ENCODE measurements around the gene NEURL4. TPM values are rescaled to one million over a fixed set of nuclear protein-coding genes. Genes with fewer than 3 reads are reported as not detected.
"Not testable (repeated sequence)": the region's sequence is repeated elsewhere in the genome, so short reads cannot be mapped to it uniquely, and the experiment has no call there.

The NEURL4 gene
- total RNA-seq, 1 experiment from 2014 or later: 18.7 TPM

DNA sequence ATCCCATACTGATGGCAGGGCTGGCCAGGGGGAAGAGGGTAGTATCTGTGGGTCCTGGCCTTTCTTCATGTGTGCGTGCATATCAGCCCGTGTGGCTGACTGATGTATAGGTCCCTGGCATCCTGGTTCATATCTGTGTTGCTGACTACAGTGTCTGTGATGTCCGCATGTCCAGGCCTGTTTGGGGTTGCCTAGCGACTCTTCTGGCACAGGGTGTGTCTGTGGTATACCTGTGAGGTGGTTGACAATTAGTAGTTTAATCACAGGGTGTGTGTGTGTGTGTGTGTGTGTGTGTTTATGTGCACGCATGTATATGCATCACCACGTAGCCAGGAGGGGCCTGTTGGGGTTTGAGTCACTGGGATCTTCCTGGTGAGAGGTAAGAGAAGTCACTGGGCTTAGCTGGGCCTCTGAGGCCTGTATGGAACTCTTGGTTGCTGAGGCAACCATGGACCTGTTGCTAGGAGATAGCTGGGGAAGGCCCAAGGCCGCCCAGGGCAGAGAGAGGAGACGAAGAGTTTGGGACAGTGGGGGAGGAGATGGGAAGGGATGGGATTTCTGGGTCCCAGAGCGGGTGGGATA lies 25.2 kb upstream of the NEURL4 start:
- peaks cover 12% of the 10 kb centered on the region; the same call in 1 of the 2 replicates for H3K4me1 ChIP-seq
- H3K9me3 ChIP-seq (replicated peaks): no peaks in the 10 kb centered on the region
- H3K36me3 ChIP-seq: no peaks in the 10 kb centered on the region
- no peak for DNase-seq
- H3K4me3 ChIP-seq: no peak overlapping the region
- H3K27ac ChIP-seq: no peak overlapping the region
- no peaks in the 10 kb centered on the region for H3K27me3 ChIP-seq

DNA sequence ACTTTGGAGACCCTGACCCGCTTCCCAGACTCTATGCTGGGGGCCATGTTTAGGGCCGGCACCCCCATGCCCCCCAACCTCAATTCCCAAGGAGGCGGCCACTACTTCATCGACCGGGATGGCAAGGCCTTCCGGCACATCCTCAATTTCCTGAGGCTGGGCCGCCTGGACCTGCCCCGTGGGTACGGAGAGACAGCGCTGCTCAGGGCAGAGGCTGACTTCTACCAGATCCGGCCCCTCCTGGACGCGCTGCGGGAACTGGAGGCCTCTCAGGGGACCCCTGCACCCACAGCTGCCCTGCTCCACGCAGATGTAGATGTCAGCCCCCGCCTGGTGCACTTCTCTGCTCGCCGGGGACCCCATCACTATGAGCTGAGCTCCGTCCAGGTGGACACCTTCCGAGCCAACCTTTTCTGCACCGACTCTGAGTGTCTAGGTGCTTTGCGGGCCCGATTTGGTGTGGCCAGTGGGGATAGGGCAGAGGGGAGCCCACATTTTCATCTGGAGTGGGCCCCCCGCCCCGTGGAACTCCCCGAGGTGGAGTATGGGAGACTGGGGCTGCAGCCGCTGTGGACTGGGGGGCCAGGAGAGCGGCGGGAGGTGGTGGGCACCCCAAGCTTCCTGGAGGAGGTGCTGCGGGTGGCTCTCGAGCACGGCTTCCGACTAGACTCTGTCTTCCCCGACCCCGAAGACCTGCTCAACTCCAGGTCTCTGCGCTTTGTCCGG lies 23.9 kb upstream of the NEURL4 start:
- peak overlapping the region; percentile 62; the same call in 1 of the 2 replicates for H3K4me3 ChIP-seq
- no peak overlapping the region for H3K27ac ChIP-seq
- no peaks in the 10 kb centered on the region for H3K36me3 ChIP-seq
- H3K9me3 ChIP-seq (replicated peaks): no peaks in the 10 kb centered on the region
- peaks cover 12% of the 10 kb centered on the region; the same call in 1 of the 2 replicates for H3K4me1 ChIP-seq
- no peak for DNase-seq
- no peaks in the 10 kb centered on the region for H3K27me3 ChIP-seq

DNA sequence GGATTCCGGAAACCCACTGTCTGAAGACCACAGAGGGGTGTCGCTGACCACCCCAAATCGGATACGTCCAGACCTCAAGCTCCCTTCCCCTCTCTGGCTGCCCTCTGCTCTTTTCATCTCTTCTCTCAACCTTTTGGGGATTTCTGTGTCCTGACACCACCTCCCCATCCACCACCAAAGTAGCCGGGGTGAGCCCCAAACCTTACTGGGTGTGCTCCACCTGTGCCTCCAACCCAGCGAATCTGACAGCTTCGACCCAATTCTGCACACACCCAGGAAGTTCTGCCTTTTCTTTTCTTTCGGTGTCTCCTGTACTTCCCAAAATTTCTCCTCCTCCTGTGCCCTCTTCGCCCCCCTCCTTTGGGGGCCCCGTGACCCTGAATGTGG lies 23.4 kb upstream of the NEURL4 start:
- H3K4me1 ChIP-seq: peaks cover 12% of the 10 kb centered on the region; the same call in 1 of the 2 replicates
- no peaks in the 10 kb centered on the region for H3K27me3 ChIP-seq
- H3K4me3 ChIP-seq: peak overlapping the region; percentile 62
- DNase-seq: no peak
- H3K36me3 ChIP-seq: no peaks in the 10 kb centered on the region
- H3K9me3 ChIP-seq (replicated peaks): no peaks in the 10 kb centered on the region
- peak overlapping the region; percentile 68; the same call in 1 of the 2 replicates for H3K27ac ChIP-seq

GRCh38 chr17:7351665-7352502 lies 22.7 kb upstream of the NEURL4 start, which contains the start of gene KCTD11:
TSS of gene KCTD11 (plus strand) at chr17:7352162.
- Histone ChIP-seq H3K36me3 (no peaks in the 10 kb centered on the region), H3K27ac (peak within 1 kb of the TSS; percentile 68), H3K4me3 (peak within 1 kb of the TSS; percentile 62), H3K27me3 (no peaks in the 10 kb centered on the region), H3K9me3 (replicated peaks) (no peaks in the 10 kb centered on the region), H3K4me1 (peaks cover 12% of the 10 kb centered on the region; the same call in 1 of the 2 replicates)
- peak; percentile 80 to 81 for DNase-seq

DNA sequence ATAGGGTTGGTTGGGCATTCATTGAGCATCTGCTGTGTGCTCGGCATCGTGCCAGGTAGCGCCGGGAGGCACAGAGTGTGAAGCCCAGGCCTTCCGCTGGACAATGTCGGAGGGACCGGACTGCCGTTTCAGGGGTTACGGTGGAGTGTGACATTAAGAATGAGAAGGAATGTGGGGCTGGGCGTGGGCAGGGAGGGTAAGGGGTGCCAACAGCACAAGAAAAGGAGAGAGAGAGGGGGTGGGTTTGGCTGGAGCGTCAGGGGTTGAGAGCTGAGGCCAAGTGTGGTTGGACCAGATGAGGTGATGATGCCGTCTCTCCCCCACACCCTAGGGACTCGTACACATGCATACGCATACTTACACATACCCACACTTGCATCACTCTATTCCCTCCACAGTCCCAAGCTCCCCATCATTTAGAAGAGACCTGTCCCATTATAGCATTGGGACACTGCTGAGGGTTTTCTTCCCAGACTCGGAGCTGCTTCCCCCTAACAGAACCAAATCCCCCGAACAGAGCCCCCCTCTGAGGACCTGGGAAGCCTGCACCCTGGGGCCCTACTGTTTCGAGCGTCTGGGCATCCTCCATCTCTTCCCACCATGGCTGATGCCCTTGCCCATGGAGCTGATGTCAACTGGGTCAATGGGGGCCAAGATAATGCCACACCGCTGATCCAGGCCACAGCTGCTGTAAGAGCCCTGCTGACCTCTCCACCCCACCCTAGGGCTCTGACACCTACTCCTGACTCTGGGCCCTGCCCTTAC lies 19.5 kb upstream of the NEURL4 start:
- DNase-seq: no peak
- Histone ChIP-seq H3K4me3 (no peak overlapping the region), H3K36me3 (no peaks in the 10 kb centered on the region), H3K27me3 (no peaks in the 10 kb centered on the region), H3K4me1 (peaks cover 12% of the 10 kb centered on the region; the same call in 1 of the 2 replicates), H3K9me3 (replicated peaks) (no peaks in the 10 kb centered on the region), H3K27ac (no peak overlapping the region)

DNA sequence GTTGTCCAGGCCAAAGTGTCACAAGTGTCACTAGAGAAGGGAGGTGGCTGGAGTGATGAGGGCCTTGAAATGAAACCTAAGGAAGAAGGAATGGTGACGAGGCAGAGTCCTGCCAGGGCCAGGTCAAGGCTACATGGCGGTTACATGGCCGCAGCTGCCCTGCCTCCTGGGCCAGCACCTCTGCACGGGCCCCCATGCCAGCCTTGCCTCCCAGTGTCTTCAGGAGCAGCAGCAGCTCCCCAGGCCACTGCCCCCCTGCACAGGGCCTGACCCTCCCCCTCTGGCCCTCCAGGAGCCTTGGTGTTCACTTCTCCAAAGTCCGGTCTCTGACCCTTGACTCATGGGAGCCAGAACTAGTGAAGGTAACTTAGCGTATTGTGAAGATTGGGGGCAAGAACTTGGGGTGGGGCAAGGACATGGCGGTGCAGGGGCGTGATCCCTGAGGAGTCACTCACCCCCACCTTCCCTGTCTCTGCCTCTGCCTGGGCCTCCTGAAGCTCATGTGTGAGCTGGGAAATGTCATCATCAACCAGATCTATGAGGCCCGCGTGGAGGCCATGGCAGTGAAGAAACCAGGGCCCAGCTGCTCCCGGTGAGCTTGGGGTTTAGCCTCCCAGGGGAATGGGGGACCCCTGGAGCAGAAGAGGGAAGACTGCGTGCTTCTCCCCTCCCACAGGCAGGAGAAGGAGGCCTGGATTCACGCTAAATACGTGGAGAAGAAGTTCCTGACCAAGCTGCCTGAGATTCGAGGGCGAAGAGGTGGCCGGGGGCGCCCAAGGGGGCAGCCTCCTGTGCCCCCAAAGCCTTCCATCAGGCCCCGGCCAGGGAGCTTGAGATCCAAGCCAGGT lies 18.7 kb upstream of the NEURL4 start:
- Histone ChIP-seq H3K4me1 (peaks cover 11% of the 10 kb centered on the region; the same call in 1 of the 2 replicates), H3K27ac (no peak overlapping the region), H3K36me3 (no peaks in the 10 kb centered on the region), H3K4me3 (no peak overlapping the region), H3K27me3 (no peaks in the 10 kb centered on the region), H3K9me3 (replicated peaks) (no peaks in the 10 kb centered on the region)
- DNase-seq: no peak

- no peak for DNase-seq
- no peaks in the 10 kb centered on the region for H3K27me3 ChIP-seq
- peaks cover 6% of the 10 kb centered on the region; the same call in 1 of the 2 replicates for H3K4me1 ChIP-seq
- H3K9me3 ChIP-seq (replicated peaks): no peaks in the 10 kb centered on the region
- H3K36me3 ChIP-seq: no peaks in the 10 kb centered on the region
- H3K4me3 ChIP-seq: no peak overlapping the region
- no peak overlapping the region for H3K27ac ChIP-seq
Measured at GRCh38 chr17:7346761-7347614, 17.9 kb upstream of the NEURL4 start.

- H3K4me1 ChIP-seq: no peaks in the 10 kb centered on the region
- H3K27ac ChIP-seq: no peak overlapping the region
- H3K27me3 ChIP-seq: no peaks in the 10 kb centered on the region
- no peak overlapping the region for H3K4me3 ChIP-seq
- H3K9me3 ChIP-seq (replicated peaks): no peaks in the 10 kb centered on the region
- DNase-seq: no peak
- H3K36me3 ChIP-seq: no peaks in the 10 kb centered on the region
Measured at GRCh38 chr17:7343250-7343649, 14.1 kb upstream of the NEURL4 start.

GRCh38 chr17:7341842-7342241 lies 12.7 kb upstream of the NEURL4 start:
- DNase-seq: no peak
- Histone ChIP-seq H3K4me1 (no peaks in the 10 kb centered on the region), H3K4me3 (no peak overlapping the region), H3K27me3 (no peaks in the 10 kb centered on the region), H3K36me3 (no peaks in the 10 kb centered on the region), H3K9me3 (replicated peaks) (no peaks in the 10 kb centered on the region), H3K27ac (no peak overlapping the region)

DNA sequence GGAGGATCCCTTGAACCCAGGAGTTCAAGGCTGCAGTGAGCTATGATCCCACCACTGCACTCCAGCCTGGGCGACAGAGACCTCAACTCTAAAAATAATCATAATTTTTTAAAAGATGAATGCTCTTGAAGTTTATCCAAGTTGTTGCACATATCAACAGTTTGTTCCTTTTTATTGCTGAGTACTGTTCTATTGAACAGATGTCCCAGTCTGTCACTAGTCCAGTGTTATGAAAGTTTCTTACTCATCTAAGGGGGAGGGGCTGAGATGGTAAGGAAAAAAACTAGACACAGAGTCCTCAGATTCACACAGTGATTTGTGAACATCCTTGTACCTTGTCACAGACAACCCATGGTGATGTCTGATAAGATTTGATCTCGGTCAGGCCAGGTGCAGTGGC lies 11.0 kb upstream of the NEURL4 start:
- Histone ChIP-seq H3K9me3 (replicated peaks) (no peaks in the 10 kb centered on the region), H3K27me3 (no peaks in the 10 kb centered on the region), H3K4me1 (no peaks in the 10 kb centered on the region), H3K27ac (no peak overlapping the region), H3K4me3 (no peak overlapping the region), H3K36me3 (no peaks in the 10 kb centered on the region)
- no peak for DNase-seq

GRCh38 chr17:7337600-7337999 lies 8.5 kb upstream of the NEURL4 start:
- H3K36me3 ChIP-seq; H3K4me1 ChIP-seq; H3K27ac ChIP-seq; H3K4me3 ChIP-seq; H3K27me3 ChIP-seq; DNase-seq; H3K9me3 ChIP-seq (replicated peaks): not testable (repeated sequence)

- Histone ChIP-seq H3K36me3 (no peaks in the 10 kb centered on the region), H3K27me3 (no peaks in the 10 kb centered on the region), H3K27ac (no peak within 1 kb of the TSS), H3K9me3 (replicated peaks) (no peaks in the 10 kb centered on the region), H3K4me1 (no peaks in the 10 kb centered on the region), H3K4me3 (no peak within 1 kb of the TSS)
- no peak for DNase-seq
Measured at GRCh38 chr17:7336240-7337175, 7.4 kb upstream of the NEURL4 start, which contains the start of gene ACAP1. TSS of gene ACAP1 (plus strand) at chr17:7336529. CDS start at chr17:7336735, 206 bp downstream.

Measured in SJCRH30 (cell line).